AG04450 (cell line): ENCODE results near the gene NKX2-4. TPM values are rescaled to one million over a fixed set of nuclear protein-coding genes. Genes with fewer than 3 reads are reported as not detected.

Source experiments
- CTCF ChIA-PET: fragments of 300-600, 350-600 bp; formaldehyde crosslinking; extraction: SDS; loops from one replicate; lab custom pipeline; 2022; ENCODE audit warnings: antibody characterized with exemption, inconsistent platforms; lab: Charles Lee
- POLR2A ChIA-PET: fragments of 350-600 bp; formaldehyde crosslinking; extraction: SDS; loops from one replicate; lab custom pipeline; 2021; ENCODE audit warnings: antibody characterized with exemption, inconsistent platforms; lab: Yijun Ruan, JAX
- DNase-seq: peaks from one replicate; pipeline ENCODE4 v3.0.0-alpha.2; 2011; ENCODE audit warnings: low read depth, low spot score
- H3K27ac ChIP-seq: one replicate; pipeline ENCODE4 v1.5.1; 2012; ENCODE audit warnings: low read depth, low read length, control low read depth
- H3K27me3 ChIP-seq: one replicate; pipeline ENCODE4 v1.6.0; 2012; ENCODE audit warnings: low read length; ENCODE audit not compliant: control insufficient read depth, insufficient read depth
- H3K4me3 ChIP-seq: 2 replicates; pipeline ENCODE4 v1.5.1; 2011; ENCODE audit warnings: mild to moderate bottlenecking, low read depth, low read length, control low read depth
- H3K9me3 ChIP-seq: 2 replicates; pipeline ENCODE4 v1.5.1; 2012; ENCODE audit warnings: low read length; ENCODE audit not compliant: control insufficient read depth, insufficient read depth
- CTCF ChIP-seq: IDR thresholded peaks from 2 replicates; pipeline ENCODE4 v1.5.1; 2011; ENCODE audit warnings: low read depth, low read length, control low read depth, inconsistent platforms
- polyA plus RNA-seq: library from polyadenylated mRNA; depleted of rRNA; stranded (reverse); fragments of >200 nt; gene quantifications from 2 replicates; pipeline ENCODE4 v1.2.3, GENCODE V29; 2011

The NKX2-4 gene
- polyA plus RNA-seq, 1 experiment, result not detected

GRCh38 chr20:21384308-21384892, 12.9 kb downstream of the NKX2-4 start:
- H3K4me3 ChIP-seq, result no peak overlapping the region
- no peaks in the 10 kb centered on the region for H3K27me3 ChIP-seq
- TF ChIP-seq CTCF, result no peak
- H3K9me3 ChIP-seq, result no peaks in the 10 kb centered on the region
- DNase-seq, result no peak
- ChIA-PET POLR2A (no interaction called here), CTCF (interaction anchor here (0.6 kb wide), 1 partner anchor 1757 kb away, joined by 3 read pairs; no protein-coding TSS in a partner anchor)
- no peak overlapping the region for H3K27ac ChIP-seq

GRCh38 chr20:21381619-21382018, 15.7 kb downstream of the NKX2-4 start:
- Histone ChIP-seq H3K27ac (no peak overlapping the region), H3K27me3 (no peaks in the 10 kb centered on the region), H3K4me3 (no peak overlapping the region), H3K9me3 (no peaks in the 10 kb centered on the region)
- TF ChIP-seq CTCF, result no peak
- ChIA-PET POLR2A (no interaction called here), CTCF (interaction anchor here (1.0 kb wide), 1 partner anchor 146 kb away, joined by 3 read pairs; no protein-coding TSS in a partner anchor)
- DNase-seq, result no peak

- POLR2A ChIA-PET, result no interaction called here
- no peak overlapping the region for H3K4me3 ChIP-seq
- no peaks in the 10 kb centered on the region for H3K9me3 ChIP-seq
- CTCF ChIA-PET, result interaction anchor here (1.1 kb wide), 1 partner anchor 70 kb away, joined by 3 read pairs; no protein-coding TSS in a partner anchor
- no peak for TF ChIP-seq CTCF
- H3K27me3 ChIP-seq, result no peaks in the 10 kb centered on the region
- no peak for DNase-seq
- no peak overlapping the region for H3K27ac ChIP-seq
Measured at GRCh38 chr20:21380711-21381110, 16.6 kb downstream of the NKX2-4 start.

- ChIA-PET CTCF (interaction anchor here (1.2 kb wide), 1 partner anchor 10 kb away, joined by 5 read pairs; no protein-coding TSS in a partner anchor), POLR2A (no interaction called here)
- TF ChIP-seq CTCF, result no peak
- no peaks in the 10 kb centered on the region for H3K9me3 ChIP-seq
- no peaks in the 10 kb centered on the region for H3K27me3 ChIP-seq
- H3K27ac ChIP-seq, result no peak overlapping the region
- DNase-seq, result no peak
- no peak overlapping the region for H3K4me3 ChIP-seq
Measured at GRCh38 chr20:21378259-21378658, 19.1 kb downstream of the NKX2-4 start.

GRCh38 chr20:21377701-21378100, 19.6 kb downstream of the NKX2-4 start:
- DNase-seq, result no peak
- Histone ChIP-seq H3K4me3 (no peak overlapping the region), H3K27me3 (no peaks in the 10 kb centered on the region), H3K9me3 (no peaks in the 10 kb centered on the region), H3K27ac (no peak overlapping the region)
- no peak for TF ChIP-seq CTCF
- POLR2A ChIA-PET, result no interaction called here
- CTCF ChIA-PET, result interaction anchor here (0.6 kb wide), 1 partner anchor 219 kb away, joined by 3 read pairs; no protein-coding TSS in a partner anchor
